Stimulated activated CD8-positive, alpha-beta memory T cell treated with anti-CD3 and anti-CD28 coated beads, Interleukin-7, amount 100 ng/mL, for 48 hours (primary cell): ENCODE data around the gene ARHGEF10L.

Experiments used
- DNase-seq, 2 donors: peaks; one replicate each; pipeline ENCODE4 v3.0.0-alpha.2; 2020; ENCODE audit warnings: low read depth in 1 of 2; ENCODE audit errors: extremely low read depth in 1 of 2

Gene ARHGEF10L

DNA sequence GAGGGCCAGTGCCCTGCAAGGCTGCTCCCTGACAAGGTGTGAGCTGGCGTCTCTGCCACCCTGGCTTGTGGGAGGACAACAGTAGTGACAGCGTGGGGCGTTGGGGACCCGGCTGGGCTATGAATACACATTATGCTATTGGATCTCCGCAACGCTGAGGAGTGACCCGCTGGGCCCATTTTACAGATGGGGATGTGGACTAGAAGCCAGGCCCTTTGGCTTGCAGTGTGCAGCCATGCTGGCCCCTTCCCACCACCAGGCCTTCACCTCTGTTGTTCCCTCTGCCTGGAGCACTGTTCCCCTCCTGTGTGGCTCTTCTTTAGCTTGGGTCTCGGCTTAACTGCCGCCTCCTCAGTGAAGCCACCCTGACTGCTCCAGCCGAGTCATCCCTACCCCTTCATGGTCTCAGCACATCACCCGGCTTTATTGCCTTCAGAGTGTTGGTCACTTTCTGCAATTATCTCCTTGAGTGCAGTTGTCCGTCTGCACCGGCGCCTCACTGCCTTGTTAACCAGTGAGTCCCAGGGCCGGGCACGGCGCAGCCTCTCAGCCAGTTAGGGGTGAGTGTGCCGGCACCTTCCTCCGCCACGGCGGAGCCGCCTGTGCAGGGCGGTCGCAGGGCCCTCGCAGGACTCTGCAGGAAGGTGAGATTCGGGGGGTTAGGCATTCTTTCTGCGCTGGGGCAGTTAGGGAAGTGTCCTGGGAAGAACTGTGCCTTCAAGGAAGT, 131.3 kb downstream of the ARHGEF10L start:
- no peak for DNase-seq

DNA sequence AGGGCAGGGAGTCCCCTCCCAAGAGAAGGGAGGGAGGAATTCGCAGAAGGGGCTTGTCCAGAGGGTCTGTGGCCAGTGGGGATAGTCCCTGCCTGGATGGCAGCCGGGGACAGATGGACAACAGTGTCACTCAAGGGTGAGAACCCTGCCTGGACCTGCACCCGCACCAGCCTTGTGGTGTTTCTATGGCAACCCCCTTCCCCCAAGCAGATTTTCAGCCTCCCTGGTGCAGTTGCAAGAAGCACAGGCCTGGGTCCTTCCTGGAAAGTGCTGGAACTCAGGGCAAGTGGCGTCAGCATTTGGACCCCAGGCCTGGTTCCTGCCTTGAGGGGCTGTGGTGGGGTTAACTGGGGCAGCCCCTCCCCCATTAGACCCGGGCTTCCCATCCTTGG, 131.8 kb downstream of the ARHGEF10L start:
- DNase-seq, result no peak

DNA sequence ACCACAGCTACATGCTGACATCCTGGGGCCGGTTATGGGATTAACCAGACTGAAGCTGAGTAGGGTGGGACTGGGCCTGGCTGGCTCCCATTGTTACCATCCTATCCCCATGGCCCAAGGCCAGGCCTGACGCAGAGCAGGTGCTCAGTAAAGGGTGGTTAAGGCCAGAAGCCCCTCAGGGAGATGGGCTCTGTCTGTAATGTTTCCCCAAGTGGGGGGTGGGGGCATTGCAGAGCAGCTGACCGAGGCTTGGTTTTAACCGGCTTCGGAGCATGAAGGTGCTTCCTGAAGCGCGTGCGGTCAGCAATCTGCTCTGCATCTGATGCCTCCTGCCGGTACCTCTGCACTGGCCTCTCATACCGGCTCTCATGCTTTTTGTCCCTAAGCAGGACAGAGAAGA, 132.2 kb downstream of the ARHGEF10L start:
- DNase-seq, result no peak

DNA sequence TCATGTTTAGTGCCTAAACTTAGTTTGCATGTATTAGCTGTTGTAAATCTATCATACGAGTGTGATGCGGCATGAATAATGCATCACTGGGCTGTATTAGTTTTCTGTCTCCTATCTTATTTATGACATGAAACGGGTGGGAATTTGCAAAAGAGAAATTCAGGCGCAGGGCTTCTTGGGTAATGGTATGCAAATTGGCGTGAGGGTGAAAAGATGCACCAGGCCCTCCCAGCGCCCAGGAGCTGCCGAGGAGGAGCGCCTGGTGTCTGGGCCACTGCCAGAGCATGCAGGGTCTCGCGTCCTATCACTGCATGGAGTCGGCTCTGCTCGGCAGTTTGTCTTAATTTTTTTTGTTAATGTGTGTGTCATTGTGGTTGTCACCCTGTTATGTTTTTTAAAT, 132.7 kb downstream of the ARHGEF10L start:
- no peak for DNase-seq

DNA sequence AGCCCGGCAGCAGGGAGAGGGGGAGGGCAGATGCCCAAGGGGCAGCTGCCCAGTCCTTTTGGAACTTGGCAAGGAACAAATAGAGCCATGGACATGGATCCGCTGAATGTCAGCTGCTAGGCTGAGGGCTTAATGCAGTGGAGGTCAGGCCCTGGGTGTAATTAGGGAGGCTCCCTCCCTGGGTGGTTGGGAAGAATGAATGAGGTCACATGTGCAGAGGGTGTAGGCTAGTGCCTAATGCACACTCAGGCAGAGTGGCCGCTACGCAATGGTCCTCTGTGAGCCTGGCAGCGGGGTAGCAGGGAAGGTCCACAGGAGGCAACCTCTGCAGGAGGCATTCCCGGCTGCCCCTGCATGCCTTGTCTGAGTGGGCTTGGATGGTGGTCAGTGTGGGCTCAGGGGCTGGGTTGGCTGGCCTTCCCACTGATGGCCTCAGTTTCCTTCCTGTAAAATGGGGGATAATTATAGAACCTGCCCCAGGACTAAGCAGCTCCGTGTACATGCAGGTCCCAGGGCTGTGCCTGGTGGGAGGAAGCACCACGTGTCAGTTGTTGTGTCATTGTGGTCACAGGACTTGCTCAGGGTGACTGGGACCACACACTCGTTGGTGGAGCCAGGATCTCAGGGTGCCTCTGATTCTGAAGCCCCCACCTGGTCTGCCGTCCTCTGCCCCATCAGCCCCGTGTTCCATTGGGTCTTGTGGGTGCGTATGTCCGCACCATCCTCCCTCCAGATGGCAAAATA, 134.0 kb downstream of the ARHGEF10L start:
- no peak for DNase-seq

DNA sequence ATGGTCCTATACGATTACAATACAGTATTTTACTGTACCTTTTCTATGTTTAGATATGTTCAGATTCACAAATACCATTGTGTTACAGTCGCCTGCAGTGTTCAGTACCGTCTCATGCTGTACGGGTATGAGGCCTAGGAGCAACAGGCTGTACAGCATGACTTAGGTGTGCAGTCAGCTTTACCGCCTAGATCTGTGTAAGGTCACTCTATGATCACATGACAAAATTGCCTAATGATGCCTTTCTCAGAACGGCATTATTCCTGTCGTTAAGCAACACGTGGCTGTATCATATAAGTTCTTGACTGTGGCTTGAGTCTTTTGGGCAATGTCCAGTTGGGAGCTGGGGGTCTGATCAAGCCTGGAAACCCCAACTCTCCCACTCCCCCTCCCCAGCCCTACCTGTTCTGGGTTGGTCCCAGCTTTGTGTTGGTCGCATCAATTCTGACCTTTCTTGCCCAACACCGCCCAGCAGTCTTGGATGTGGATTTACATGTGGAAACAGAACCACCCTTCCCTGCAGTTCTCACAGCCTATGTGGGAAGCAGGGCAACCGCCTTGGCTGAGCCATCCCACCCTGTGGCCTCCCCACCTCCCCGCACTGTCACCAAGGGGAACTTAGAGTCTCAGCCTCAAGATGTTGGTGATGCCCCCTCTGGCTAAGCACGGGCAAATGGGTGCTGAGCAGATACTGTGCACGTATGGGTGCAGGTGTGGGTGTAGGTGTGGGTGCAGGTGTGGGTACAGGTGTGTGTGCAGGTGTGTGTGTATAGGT, 135.4 kb downstream of the ARHGEF10L start:
- DNase-seq, result no peak

DNA sequence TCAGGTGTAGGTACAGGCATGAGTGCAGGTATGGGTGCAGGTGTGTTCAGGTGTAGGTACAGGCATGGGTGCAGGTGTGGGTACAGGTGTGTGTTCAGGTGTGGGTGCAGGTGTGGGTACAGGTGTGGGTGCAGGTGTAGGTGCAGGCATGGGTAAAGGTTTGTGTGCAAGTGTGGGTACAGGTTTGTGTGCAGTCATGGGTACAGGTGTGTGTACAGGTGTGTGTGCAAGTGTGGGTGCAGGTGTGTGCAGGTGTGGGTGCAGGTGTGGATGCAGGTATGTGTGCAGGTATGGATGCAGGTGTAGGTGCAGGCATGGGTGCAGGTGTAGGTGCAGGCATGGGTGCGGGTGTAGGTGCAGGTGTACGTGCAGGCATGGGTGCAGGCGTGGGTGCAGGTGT, 136.2 kb downstream of the ARHGEF10L start:
- DNase-seq, result no peak

DNA sequence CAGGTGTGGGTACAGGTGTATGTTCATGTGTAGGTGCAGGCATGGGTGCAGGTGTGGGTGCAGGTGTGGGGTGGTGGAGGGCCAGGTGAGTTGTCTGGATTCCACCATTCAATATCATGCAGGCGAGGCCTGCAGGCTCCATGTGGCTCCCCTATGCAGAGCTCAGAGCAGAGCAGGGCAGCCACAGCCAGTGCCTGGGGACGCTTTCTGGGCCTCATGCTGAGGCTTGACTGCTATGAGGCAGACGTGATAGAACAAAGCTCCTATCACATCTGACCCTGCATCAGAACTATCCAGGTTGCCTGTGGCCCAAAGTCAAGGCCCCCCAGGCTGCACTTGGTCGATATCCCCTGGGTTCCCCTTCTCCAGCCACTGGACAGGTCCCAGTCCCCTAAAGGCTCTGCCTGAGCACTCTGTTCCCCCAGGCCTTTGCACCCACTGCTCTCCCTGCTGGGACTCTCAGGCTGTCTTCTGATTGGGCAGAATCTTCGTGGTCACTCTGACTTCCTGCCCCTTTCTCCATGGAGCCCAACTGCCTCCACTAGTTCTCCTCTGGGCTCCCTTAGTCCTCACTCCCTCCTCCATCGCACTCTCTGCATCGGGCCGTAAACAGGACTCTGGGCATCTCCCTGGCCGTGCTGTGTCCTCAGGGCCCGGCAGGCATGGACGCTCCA, 137.0 kb downstream of the ARHGEF10L start:
- DNase-seq, result no peak

DNA sequence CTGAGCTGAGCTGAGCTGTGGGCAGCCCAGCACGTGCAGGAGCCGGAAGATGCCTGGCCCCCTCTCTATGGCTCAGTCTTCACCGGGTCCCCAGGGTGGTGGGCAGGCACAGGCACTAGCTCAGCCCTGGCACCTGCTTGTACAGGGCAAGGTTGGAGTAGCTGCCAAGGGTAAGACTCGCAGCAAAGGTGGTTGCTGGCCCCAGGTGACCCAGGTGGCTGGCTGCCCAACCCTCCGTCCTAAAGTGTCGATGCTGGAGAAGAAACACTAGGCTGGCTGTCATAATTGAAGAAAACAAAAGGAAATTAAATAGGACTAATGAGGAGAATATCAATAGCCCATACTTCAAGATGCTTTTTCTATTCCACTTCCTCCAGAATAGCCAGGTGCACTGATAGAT, 138.5 kb downstream of the ARHGEF10L start:
- no peak for DNase-seq

DNA sequence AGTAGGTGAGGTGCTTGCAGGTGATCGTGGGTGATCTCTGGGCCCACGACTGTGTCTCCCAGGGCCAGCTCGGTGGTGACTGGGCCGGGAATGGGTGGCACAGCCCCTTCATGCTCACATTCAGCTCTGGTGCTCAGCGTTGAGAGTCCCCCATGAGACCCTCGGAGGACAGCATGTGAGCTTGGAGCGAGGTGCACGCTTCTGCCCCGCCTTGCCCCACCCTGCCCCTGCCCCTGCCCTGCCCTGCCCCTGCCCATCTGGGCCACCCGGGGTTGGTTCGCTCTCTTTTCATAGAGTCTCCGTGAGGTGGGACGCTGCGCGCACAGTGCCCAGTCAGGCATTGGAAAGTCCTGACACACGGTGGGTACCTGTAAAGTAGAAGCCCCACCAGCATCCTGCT, 140.4 kb downstream of the ARHGEF10L start:
- DNase-seq, result no peak

DNA sequence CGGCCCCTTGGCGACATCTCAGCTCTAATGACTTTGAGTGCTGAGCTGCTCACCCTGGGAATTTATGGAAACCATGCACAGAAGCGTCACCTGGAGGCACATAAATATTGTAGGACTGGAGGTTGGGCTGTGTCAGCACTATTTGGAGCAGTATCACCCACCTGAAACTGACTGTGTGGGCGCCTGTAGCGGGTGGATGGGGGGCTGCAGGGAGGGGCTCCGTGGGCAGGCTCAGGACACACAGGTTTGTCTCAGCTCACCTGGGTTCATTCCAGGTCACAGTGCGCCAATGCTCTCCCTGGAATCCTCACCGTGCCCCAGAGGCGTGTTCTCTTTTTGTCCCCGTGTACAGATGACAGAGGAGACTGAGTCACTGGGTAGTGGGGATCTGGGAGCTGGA, 140.8 kb downstream of the ARHGEF10L start:
- no peak for DNase-seq

DNA sequence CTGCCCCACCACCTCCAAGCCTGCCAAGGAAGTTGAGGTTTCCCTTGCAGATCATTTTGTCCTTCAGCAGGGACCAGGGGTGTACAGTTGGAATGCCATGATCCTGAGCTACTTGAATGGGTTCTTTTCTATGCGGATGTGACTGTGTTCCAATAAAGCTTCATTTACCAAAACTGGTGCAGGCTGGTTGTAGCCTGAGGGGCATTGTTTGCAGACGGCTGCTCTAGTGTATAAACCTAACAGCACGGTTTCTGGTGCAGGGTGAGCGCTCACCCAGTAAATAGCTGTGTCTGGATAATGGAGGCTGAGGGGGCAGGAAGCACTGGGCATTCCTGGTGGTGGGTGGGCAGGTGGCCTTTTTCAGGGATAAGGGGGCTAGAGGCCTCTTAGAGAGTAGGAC, 142.9 kb downstream of the ARHGEF10L start:
- no peak for DNase-seq

DNA sequence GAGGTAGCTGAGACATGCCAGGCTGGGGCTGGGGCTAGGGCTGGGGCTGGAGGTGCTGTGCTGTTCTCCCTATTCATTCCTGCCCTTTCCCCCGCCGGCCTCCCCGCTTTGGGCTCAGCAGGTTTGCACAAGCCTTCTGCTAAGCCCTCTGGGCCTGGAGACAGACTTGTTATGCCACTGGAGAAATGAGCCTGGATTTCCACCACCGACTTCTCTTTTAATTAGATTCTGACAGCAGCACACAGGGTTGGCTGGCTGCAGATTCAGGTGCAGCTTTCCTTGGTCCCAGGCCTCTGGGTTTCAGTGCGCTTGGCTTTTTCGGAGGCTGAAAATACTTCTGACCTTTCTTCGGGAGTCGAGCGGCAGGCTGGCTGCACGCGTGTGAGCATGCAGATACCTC, 144.1 kb downstream of the ARHGEF10L start:
- no peak for DNase-seq

DNA sequence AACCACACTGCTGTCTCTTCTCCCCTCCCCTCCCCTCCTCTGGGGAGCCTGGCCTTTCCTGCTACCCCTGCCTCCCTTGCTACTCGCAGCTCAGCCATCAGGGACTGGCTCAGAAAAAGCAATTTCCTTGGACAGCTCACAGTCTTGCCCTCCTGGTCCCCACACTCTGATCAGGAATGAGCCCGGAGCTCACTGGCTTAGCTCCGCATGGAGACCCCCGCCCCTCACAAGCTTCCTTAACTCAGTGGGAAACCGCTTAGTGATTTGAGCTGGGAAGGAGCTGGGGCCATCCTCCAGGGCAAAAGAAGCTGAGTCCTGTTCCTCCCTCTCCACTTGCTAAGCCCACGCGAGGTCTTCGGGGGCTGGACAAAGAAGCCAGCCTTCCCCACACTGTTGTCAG, 145.3 kb downstream of the ARHGEF10L start:
- no peak for DNase-seq

DNA sequence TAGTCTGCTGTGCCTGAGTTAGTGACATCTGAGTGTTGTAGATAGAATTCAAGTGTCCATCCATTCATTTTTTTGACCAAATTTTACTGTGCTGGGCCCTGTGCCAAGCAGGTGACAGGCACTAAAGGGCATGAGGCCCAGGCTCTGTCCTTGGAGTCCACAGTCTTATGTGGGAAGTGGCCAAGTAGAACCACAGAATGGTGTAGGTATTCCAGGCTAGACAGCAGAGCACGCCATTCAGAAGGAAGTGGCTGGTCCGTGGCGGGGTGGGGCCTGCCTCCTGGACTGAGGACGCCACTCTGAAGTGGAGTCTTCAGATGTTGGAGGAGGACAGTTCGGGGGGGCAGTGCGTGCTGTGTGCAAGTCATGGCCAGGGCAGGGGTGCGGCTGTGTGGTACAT, 146.8 kb downstream of the ARHGEF10L start:
- DNase-seq, result no peak

DNA sequence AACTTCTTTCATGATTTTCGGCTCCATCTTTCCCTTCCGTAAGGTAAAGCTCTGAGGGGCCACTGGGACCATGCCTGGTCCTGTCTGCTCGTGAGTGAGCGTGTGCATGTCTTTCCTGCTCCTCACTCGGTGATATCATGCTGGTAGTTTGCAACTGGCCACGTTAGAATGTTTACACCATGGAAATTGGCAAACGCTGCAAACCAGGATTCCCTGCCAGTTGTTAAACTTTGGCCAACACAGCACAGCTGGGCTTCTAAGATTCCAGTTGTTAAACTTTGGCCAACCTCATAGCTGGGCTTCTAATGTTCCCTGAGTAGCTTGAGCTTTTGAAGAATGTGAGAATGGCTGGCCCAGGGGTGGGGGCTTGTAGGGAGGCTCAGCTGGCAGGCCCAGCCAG, 147.6 kb downstream of the ARHGEF10L start:
- DNase-seq, result no peak

DNA sequence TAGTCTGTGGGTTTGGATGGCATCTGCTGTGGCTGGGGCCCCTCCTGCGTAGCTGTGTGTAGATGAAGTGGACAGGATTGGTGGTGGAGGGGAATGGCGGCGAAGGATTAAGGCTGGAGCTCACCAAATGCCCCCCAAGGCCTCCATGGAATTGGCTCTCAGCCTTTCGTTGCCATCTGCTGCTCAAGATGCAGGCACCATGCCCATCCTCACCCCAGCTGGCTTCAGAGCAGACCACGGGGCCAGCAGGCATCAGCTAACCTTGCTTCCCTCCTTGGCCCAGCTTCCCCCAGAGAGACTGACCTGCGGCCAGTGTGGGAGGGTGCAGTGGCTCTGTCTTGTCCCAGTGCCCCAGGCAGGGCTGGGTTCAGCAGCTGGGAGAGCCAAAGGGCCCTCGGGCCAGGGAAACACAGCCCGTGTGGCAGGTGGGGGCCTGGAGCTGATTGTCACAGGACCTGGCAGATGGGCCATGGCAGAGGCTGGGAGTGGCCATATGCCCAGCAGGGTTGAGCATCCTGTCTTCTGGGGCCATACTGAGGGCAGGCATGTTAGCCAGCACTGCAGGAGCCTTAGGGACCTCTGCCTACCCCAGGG, 148.8 kb downstream of the ARHGEF10L start:
- DNase-seq, result no peak

DNA sequence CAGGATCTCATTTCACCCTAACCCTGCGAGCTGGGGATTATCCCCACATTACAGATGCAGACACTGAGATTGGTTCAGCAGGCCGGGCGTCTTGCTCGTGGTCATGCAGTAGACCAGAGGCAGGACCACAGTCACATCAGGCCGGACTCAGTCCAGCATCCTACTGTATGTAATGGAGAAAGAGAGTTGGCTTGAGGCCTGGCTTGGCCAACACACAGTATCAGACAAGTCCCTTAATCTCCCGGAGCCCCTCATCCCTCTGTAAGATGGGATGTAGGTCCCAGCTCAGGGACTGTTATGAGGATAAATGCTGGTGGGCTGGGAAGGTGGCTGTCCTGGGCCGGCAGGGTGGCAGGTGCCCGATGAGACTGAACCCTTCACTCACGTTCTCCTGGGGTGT, 149.5 kb downstream of the ARHGEF10L start:
- DNase-seq, result no peak

DNA sequence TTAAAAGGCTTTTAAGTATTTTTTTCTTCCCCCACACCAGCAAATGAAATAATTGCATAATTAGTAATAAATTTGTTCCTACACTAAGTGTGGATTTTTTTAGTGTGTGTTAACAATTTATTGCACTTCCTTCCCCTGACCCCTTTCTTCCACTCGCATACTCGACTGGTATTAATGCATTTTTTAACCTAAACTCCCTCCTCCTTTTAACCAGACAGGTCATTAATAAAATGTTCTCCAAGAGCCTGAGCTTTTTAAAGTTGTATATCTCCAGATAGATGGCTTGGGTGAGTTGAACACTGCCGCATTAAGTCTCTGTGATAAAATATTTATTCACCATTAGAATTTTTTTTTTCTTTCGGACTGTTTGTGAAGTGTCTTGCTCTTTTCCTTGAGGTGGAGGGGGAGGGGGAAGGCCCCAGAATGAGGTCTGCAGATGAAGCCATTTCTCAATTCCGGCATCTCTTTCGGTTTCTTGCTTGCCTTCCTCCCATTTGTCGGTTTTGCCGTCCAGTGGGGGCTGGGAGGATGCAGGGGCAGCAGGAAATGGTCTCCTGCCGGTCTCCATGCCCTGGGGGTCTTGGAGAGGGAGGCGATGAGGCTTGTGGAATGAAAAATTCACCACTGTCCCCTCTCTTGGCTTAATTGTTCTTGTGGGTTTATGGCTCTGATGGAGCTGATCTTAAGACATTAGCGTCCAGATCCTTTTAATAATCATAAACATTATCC, 151.6 kb downstream of the ARHGEF10L start:
- no peak for DNase-seq

DNA sequence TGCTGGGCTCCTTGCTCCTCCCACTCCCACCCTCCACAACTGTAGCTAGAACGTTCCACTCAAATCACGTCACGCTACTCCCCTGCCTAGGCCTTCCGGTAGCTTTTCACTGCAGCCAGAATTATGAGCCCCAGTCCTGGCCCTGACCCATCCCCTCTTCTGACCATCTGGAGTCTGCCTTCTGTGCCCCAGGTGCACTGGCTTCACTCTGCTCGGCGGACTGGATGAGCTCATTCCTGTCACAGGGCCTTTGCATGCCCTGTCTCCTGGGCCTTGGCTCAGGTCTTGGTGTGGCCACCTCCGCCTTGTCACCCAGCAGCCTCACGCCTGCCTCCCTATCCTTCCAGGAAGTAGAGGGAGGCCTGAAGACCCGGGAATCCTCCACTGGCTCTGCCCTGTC, 153.1 kb downstream of the ARHGEF10L start:
- DNase-seq, result no peak
